Epithelial cell of proximal tubule (primary cell): Measurements from ENCODE around the gene SLC5A2. TPM values are rescaled to one million over a fixed set of nuclear protein-coding genes. Genes with fewer than 3 reads are reported as not detected.

Experiments used
- DNase-seq: peaks from one replicate; pipeline ENCODE4 v3.0.0-alpha.2; 2011; ENCODE audit warnings: low read depth
- H3K4me3 ChIP-seq: 2 replicates; pipeline ENCODE4 v1.5.1; 2011; ENCODE audit warnings: low read depth, mild to moderate bottlenecking, low read length
- total RNA-seq: library from RNA; depleted of rRNA; stranded (reverse); fragments of >200 nt; gene quantifications from 2 replicates; pipeline ENCODE4 v1.2.3, GENCODE V29; 2015
- TF ChIP-seq, protein P1 (sequence below): conservative IDR thresholded peaks from 2 replicates; pipeline ENCODE4 v1.5.1; 2012; ENCODE audit warnings: low read depth, mild to moderate bottlenecking, low read length

Gene SLC5A2
- total RNA-seq, 1 donor from 2014 or later: not detected

DNA sequence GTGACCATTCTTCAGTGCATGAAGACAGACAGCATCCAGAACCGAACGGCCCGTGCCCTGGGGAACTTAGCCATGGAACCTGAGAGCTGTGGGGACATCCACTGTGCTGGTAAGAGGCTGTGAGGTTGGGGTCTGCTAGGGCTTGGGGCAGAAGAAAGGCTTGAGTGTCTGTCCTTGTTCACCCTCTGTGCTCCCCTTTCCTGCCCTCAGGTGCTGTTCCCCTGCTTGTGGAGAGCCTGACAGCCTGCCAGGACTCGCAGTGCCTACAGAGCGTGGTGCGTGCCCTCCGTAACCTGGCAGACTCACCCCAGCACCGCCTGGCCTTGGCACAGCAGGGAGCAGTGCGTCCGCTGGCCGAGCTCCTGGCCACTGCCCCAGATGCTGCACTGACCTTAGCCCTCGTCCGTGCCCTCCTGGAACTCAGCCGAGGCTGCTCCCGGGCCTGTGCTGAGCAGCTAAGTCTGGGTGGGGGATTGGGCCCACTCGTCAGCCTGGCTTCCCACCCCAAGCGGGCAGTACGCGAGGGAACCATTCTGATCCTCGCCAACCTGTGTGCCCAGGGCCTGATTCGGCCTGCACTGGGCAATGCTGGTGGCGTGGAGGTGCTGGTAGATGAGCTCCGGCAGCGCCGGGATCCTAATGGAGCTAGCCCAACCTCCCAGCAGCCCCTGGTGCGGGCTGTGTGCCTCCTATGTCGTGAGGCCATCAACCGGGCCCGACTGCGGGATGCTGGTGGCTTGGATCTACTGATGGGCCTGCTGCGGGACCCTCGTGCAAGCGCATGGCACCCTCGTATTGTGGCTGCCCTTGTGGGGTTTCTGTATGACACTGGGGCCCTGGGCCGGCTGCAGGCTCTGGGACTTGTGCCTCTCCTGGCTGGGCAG lies 20.8 kb upstream of the SLC5A2 start:
- H3K4me3 ChIP-seq: no peak overlapping the region
- DNase-seq: no peak
- TF ChIP-seq, protein P1, sequence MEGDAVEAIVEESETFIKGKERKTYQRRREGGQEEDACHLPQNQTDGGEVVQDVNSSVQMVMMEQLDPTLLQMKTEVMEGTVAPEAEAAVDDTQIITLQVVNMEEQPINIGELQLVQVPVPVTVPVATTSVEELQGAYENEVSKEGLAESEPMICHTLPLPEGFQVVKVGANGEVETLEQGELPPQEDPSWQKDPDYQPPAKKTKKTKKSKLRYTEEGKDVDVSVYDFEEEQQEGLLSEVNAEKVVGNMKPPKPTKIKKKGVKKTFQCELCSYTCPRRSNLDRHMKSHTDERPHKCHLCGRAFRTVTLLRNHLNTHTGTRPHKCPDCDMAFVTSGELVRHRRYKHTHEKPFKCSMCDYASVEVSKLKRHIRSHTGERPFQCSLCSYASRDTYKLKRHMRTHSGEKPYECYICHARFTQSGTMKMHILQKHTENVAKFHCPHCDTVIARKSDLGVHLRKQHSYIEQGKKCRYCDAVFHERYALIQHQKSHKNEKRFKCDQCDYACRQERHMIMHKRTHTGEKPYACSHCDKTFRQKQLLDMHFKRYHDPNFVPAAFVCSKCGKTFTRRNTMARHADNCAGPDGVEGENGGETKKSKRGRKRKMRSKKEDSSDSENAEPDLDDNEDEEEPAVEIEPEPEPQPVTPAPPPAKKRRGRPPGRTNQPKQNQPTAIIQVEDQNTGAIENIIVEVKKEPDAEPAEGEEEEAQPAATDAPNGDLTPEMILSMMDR: no peak

DNA sequence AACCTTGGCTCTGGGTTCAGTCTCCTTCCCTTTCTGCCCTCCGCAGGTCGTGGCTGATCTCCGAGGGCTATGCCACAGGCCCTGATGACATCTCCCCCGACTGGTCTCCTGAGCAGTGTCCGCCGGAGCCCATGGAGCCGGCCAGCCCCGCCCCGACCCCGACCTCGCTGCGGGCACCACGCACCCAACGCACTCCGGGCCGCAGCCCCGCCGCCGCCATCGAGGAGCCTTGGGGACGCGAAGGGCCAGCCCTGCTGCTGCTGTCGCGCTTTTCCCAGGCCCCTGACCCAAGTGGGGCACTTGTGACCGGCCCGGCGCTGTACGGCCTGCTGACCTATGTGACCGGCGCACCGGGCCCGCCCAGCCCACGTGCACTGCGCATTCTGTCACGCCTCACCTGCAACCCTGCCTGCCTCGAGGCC lies 18.6 kb upstream of the SLC5A2 start:
- TF ChIP-seq, protein P1: no peak
- no peak overlapping the region for H3K4me3 ChIP-seq
- DNase-seq: no peak

DNA sequence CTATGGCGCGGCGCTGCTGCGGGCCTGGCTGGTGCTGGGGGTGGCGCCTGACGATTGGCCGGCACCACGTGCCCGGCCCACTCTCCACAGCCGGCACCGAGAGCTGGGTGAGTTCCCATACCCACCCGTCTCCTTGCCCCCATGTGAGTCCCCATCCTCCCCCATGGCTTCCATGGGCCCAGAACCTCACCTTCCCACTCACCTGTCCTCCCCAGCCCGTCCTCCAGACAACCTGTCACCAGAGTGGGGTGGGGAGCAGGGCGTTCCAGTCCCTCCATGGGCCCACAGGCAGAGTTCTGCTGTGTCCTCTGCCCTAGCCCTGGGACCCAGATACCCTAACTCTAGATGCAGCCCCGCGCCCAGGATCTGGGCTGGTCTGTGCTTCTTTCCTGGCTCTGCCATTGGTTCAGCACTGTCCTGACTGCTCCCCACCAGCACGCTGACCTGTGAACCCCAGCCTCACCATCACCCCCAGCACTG lies 18.1 kb upstream of the SLC5A2 start:
- no peak for DNase-seq
- TF ChIP-seq, protein P1: no peak
- H3K4me3 ChIP-seq: no peak overlapping the region

DNA sequence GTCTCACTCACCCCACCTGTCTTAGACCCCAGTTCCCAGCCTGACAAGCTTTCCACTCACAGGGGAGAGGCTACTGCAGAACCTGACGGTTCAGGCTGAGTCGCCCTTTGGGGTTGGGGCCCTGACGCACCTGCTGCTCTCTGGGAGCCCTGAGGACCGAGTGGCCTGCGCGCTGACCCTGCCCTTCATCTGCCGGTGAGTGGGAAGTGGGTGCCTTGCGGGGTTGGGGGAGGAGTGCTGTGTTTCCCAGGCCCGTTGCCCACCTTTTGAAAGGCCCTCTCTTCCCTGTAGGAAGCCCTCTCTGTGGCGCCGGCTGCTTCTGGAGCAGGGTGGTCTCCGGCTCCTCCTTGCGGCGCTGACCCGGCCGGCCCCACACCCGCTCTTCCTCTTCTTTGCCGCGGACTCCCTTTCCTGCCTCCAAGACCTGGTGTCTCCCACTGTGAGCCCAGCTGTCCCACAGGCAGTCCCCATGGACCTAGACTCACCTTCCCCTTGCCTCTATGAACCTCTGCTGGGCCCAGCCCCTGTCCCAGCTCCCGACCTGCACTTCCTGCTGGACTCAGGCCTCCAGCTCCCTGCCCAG lies 17.0 kb upstream of the SLC5A2 start:
- no peak for DNase-seq
- H3K4me3 ChIP-seq: no peak overlapping the region
- TF ChIP-seq, protein P1: no peak

DNA sequence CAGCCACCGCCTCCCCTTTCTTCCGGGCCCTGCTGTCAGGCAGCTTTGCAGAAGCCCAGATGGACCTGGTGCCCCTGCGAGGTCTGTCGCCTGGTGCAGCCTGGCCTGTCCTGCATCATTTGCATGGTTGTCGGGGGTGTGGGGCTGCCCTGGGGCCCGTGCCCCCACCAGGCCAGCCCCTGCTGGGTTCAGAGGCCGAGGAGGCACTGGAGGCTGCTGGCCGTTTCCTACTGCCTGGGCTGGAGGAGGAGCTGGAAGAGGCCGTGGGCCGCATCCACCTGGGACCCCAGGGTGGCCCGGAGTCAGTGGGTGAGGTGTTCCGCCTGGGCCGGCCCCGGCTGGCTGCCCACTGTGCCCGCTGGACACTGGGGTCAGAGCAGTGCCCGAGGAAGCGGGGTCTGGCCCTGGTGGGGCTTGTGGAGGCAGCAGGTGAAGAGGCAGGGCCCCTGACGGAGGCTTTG lies 16.5 kb upstream of the SLC5A2 start:
- no peak overlapping the region for H3K4me3 ChIP-seq
- TF ChIP-seq, protein P1: no peak
- no peak for DNase-seq

DNA sequence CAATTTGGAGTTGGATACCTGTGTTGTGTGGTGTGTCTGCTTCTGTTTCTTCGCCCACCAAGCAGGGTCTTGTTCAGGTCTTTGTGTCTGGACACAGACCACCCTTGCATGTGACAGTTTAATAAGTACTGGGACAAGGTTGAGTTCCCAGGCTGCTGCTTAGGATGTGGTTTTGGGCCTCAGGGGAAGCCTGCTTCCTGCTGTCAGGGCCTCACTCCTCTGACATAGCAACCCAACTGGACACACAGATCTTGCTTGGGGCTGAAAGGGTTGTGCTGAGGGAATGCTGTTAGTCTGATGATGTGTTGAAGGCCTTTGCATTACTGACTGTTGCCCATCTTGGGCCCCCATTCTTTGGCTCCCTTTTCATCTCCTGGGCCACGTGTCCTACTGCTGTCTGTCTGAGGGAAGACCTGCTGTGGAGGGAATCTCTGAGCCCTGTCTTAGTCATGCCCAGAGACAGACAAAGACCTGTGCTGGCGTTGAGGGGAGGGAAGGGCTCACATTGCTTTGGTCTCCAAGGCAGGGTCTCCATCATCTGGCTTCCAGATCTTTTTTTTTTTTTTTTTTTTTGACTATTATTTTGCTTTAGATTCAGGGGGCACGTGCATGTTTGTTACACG lies 15.7 kb upstream of the SLC5A2 start:
- H3K4me3 ChIP-seq: no peak overlapping the region
- TF ChIP-seq, protein P1: no peak
- no peak for DNase-seq
